Measurements from ENCODE around the gene NGEF.

Gene NGEF

DNA sequence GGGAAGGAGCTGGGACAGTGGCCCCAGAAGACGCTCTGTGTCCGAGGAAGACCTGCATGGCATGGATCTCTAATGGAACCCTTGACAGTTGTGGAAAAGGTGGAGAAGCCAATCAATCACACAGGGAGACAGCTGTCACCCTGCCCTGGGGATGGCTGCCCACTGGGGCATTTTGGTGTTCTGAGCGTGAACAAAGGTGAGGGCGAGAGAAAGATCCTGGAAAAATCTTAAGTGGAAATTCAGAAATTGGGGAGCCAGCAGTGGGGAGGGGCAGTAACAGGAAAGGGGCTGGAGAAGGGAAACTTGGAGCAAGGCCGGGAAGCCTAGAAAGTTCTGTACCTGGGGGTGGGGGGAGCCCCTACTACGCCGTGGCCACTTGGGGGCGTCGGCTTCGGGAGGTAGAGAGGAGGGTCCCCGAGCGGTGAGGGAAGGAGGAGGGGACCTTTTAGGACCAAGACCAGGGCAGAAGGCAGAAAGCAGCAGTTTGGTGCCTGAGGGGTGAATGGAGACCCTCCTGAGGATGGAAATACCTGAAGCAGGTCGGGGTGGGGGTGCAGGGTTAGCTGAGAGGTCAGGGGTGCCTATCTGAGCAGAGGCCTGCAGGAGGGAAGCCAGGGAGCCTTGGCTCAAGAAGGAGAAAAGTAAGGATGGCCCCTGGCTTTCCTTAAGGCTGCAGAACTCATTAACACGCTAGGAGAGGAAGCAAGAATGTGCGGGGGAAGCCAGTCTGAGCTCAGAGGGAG, 30.0 kb downstream of the NGEF start:
- Histone ChIP-seq H3K4me3 (replicated peaks; ENCODE audit: insufficient read depth, low read length) (no peak overlapping the region), H3K27me3 (ENCODE audit: insufficient read depth, poor library complexity, severe bottlenecking) (no peaks in the 10 kb centered on the region), H3K27ac (replicated peaks) (no peak overlapping the region)
- no peak for TF ChIP-seq GABPA (IDR thresholded peaks at IDR 0.05; ENCODE audit: low read depth)
- TF ChIP-seq, protein P1, sequence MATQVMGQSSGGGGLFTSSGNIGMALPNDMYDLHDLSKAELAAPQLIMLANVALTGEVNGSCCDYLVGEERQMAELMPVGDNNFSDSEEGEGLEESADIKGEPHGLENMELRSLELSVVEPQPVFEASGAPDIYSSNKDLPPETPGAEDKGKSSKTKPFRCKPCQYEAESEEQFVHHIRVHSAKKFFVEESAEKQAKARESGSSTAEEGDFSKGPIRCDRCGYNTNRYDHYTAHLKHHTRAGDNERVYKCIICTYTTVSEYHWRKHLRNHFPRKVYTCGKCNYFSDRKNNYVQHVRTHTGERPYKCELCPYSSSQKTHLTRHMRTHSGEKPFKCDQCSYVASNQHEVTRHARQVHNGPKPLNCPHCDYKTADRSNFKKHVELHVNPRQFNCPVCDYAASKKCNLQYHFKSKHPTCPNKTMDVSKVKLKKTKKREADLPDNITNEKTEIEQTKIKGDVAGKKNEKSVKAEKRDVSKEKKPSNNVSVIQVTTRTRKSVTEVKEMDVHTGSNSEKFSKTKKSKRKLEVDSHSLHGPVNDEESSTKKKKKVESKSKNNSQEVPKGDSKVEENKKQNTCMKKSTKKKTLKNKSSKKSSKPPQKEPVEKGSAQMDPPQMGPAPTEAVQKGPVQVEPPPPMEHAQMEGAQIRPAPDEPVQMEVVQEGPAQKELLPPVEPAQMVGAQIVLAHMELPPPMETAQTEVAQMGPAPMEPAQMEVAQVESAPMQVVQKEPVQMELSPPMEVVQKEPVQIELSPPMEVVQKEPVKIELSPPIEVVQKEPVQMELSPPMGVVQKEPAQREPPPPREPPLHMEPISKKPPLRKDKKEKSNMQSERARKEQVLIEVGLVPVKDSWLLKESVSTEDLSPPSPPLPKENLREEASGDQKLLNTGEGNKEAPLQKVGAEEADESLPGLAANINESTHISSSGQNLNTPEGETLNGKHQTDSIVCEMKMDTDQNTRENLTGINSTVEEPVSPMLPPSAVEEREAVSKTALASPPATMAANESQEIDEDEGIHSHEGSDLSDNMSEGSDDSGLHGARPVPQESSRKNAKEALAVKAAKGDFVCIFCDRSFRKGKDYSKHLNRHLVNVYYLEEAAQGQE (IDR thresholded peaks at IDR 0.05; ENCODE audit: insufficient replicate concordance, low read depth) = no peak
- no peak for TF ChIP-seq POLR2AphosphoS5 (IDR thresholded peaks at IDR 0.05; ENCODE audit: low read depth)
- no peak for TF ChIP-seq SPI1 (IDR thresholded peaks at IDR 0.05; ENCODE audit: borderline replicate concordance, low read depth)
- TF ChIP-seq, protein P2, sequence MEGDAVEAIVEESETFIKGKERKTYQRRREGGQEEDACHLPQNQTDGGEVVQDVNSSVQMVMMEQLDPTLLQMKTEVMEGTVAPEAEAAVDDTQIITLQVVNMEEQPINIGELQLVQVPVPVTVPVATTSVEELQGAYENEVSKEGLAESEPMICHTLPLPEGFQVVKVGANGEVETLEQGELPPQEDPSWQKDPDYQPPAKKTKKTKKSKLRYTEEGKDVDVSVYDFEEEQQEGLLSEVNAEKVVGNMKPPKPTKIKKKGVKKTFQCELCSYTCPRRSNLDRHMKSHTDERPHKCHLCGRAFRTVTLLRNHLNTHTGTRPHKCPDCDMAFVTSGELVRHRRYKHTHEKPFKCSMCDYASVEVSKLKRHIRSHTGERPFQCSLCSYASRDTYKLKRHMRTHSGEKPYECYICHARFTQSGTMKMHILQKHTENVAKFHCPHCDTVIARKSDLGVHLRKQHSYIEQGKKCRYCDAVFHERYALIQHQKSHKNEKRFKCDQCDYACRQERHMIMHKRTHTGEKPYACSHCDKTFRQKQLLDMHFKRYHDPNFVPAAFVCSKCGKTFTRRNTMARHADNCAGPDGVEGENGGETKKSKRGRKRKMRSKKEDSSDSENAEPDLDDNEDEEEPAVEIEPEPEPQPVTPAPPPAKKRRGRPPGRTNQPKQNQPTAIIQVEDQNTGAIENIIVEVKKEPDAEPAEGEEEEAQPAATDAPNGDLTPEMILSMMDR (IDR thresholded peaks at IDR 0.05; ENCODE audit: insufficient read depth, low read length) = no peak
- no peak for DNase-seq (ENCODE audit: low read depth in 1 of 2, low spot score in 1 of 2)

DNA sequence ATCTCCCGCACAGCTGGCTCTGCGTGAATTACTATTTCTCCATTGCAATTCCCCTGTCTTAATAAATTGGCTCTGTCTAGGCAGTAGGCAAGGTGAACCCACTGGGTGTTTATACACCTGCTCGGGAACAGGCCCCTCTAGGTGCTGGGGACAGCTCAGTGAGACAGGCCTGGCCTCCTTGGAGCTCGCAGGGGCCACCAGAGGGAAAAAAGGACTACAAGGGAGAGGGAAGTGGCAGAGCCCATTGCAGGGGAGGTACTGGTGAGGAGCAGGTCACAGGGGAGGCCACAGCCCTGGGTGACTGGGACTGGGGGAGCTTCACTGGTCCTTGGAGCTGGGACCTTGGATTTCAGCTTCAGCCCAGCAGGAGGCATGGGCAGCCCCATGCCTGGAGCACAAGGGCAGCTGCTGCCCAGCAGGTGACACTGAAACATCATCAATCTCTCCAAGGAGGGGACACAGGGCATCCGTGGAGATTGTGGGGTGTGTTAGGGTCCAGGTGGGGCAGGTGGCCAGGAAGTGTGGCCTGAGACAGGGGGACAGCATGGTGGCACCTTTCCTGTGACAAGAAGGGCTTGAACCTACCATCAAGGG, 31.2 kb downstream of the NGEF start:
- no peak for DNase-seq (ENCODE audit: low read depth in 1 of 2, low spot score in 1 of 2)
- TF ChIP-seq SPI1 (IDR thresholded peaks at IDR 0.05; ENCODE audit: borderline replicate concordance, low read depth) = no peak
- no peak for TF ChIP-seq POLR2AphosphoS5 (IDR thresholded peaks at IDR 0.05; ENCODE audit: low read depth)
- TF ChIP-seq GABPA (IDR thresholded peaks at IDR 0.05; ENCODE audit: low read depth) = no peak
- TF ChIP-seq, protein P1 (IDR thresholded peaks at IDR 0.05; ENCODE audit: insufficient replicate concordance, low read depth) = no peak
- TF ChIP-seq, protein P2 (IDR thresholded peaks at IDR 0.05; ENCODE audit: insufficient read depth, low read length) = no peak
- H3K27me3 ChIP-seq (ENCODE audit: insufficient read depth, poor library complexity, severe bottlenecking) = no peaks in the 10 kb centered on the region

DNA sequence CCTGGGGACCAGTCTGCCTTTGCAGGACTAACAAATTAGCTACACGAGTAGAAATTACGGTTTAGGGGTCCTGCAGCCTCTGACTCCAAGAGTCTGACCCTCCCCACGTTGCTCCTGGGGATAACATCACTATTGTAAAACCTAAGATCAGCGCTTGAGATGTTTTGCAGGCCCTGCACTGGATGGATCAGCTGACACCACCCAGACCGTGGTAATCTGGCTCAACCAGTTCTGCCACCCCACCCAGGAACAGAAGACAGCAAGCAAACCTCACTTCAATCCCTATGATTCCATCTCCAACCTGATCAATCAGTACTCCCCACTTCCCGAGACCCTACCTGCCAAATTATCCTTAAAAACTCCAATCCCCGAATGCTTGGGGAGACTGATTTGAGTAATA, 31.7 kb downstream of the NGEF start:
- Histone ChIP-seq H3K27me3 (ENCODE audit: insufficient read depth, poor library complexity, severe bottlenecking) (no peaks in the 10 kb centered on the region), H3K27ac (replicated peaks) (no peak overlapping the region), H3K4me3 (replicated peaks; ENCODE audit: insufficient read depth, low read length) (no peak overlapping the region)
- DNase-seq (ENCODE audit: low read depth in 1 of 2, low spot score in 1 of 2) = no peak
- TF ChIP-seq, protein P1 (IDR thresholded peaks at IDR 0.05; ENCODE audit: insufficient replicate concordance, low read depth) = no peak
- TF ChIP-seq POLR2AphosphoS5 (IDR thresholded peaks at IDR 0.05; ENCODE audit: low read depth) (no peak), GABPA (IDR thresholded peaks at IDR 0.05; ENCODE audit: low read depth) (no peak), SPI1 (IDR thresholded peaks at IDR 0.05; ENCODE audit: borderline replicate concordance, low read depth) (no peak)
- TF ChIP-seq, protein P2 (IDR thresholded peaks at IDR 0.05; ENCODE audit: insufficient read depth, low read length) = no peak

More for the DNA sequence above, 31.2 kb downstream of the NGEF start:
- H3K27ac ChIP-seq (replicated peaks) = no peak overlapping the region
- H3K4me3 ChIP-seq (replicated peaks; ENCODE audit: insufficient read depth, low read length) = no peak overlapping the region
